CD4-positive, alpha-beta T cell (primary cell): Measurements from ENCODE around the gene SLC8A2. TPM values are rescaled to one million over a fixed set of nuclear protein-coding genes. Genes with fewer than 3 reads are reported as not detected.

Experiments
- ATAC-seq: fragments of 200-7000 bp; cut with Tn5 transposase; one replicate; pipeline ENCODE4 v1.10.0; 2022; ENCODE audit warnings: mild to moderate bottlenecking; ENCODE audit not compliant: poor library complexity
- CTCF ChIA-PET: fragments of 350-600 bp; sonication (Branson Sonifier 250); formaldehyde crosslinking; loops from one replicate; lab custom pipeline; 2021; ENCODE audit warnings: antibody characterized with exemption, inconsistent platforms; lab: Charles Lee
- POLR2A ChIA-PET: fragments of 350-600 bp; sonication (Branson Sonifier 250); formaldehyde crosslinking; loops from one replicate; lab custom pipeline; 2021; ENCODE audit warnings: antibody characterized with exemption, inconsistent platforms; lab: Charles Lee
- DNase-seq, 14 experiments: peaks; one replicate each; pipeline ENCODE4 v3.0.0-alpha.2; 2013 to 2020; ENCODE audit warnings: mixed read lengths in 2 of 14
- H3K27ac ChIP-seq, 2 donors: one replicate each; pipeline versions ENCODE4 v1.5.1 to v1.7.0; 2013; ENCODE audit warnings: low read length in 2 of 2, low read depth in 1 of 2, mild to moderate bottlenecking in 1 of 2
- H3K27me3 ChIP-seq, 2 experiments: 1 replicate in 1 of 2; 2 replicates in 1 of 2; pipeline versions ENCODE4 v1.6.1 to v1.7.0; 2013; ENCODE audit warnings: low read length in 2 of 2, control low read depth in 1 of 2, mild to moderate bottlenecking in 1 of 2, moderate library complexity in 1 of 2; ENCODE audit not compliant: insufficient read depth in 2 of 2, control insufficient read depth in 1 of 2
- H3K36me3 ChIP-seq: one replicate; pipeline ENCODE4 v1.6.1; 2013; ENCODE audit warnings: low read length, control low read depth; ENCODE audit not compliant: insufficient read depth
- H3K4me1 ChIP-seq: one replicate; pipeline ENCODE4 v1.6.1; 2013; ENCODE audit warnings: low read length, control low read depth; ENCODE audit not compliant: insufficient read depth
- H3K4me3 ChIP-seq: one replicate; pipeline ENCODE4 v1.5.1; 2013; ENCODE audit warnings: mild to moderate bottlenecking, low read length, moderate library complexity
- H3K9me3 ChIP-seq, 2 experiments: 1 replicate in 1 of 2; 2 replicates in 1 of 2; pipeline versions ENCODE4 v1.6.1 to v1.7.0; 2013; ENCODE audit warnings: low read length in 2 of 2, mild to moderate bottlenecking in 2 of 2, control low read depth in 1 of 2, moderate library complexity in 1 of 2; ENCODE audit not compliant: control insufficient read depth in 1 of 2, insufficient read depth in 1 of 2
- H3K27ac Mint-ChIP-seq: one replicate; pipeline ENCODE4 v1.8.0; 2020; ENCODE audit warnings: mixed read lengths
- H3K27me3 Mint-ChIP-seq: one replicate; pipeline ENCODE4 v1.8.0; 2021; ENCODE audit warnings: mixed read lengths
- H3K36me3 Mint-ChIP-seq: one replicate; pipeline ENCODE4 v1.8.0; 2021; ENCODE audit warnings: low read depth, mixed read lengths
- H3K4me1 Mint-ChIP-seq: one replicate; pipeline ENCODE4 v1.8.0; 2021; ENCODE audit warnings: low read depth, mixed read lengths
- H3K4me3 Mint-ChIP-seq: one replicate; pipeline ENCODE4 v1.8.0; 2020; ENCODE audit warnings: mild to moderate bottlenecking, mixed read lengths
- H3K9me3 Mint-ChIP-seq: one replicate; pipeline ENCODE4 v1.8.0; 2020; ENCODE audit warnings: mixed read lengths
- CTCF ChIP-seq: fragments of 200-600 bp; IDR thresholded peaks from one replicate; pipeline ENCODE4 v1.8.0; 2022; ENCODE audit warnings: antibody characterized with exemption, mild to moderate bottlenecking
- intact Hi-C, 2 experiments: fragments of 100-400 bp; cut with DNase I in 1 of 2; cut with micrococcal nuclease in 1 of 2; formaldehyde crosslinking; loops; one replicate each; pipeline versions ENCODE4 v1.15.1 to v1.9.0; 2023 to 2025; cut with DNase I, micrococcal nuclease
- total RNA-seq, 174 experiments: library from RNA in 2 of 174; stranded (reverse) in 2 of 174; gene quantifications; one replicate each; pipeline ENCODE4 v1.2.3 and lab custom pipeline; 2021 to 2026

The SLC8A2 gene
- total RNA-seq, 2 experiments from 2014 or later = not detected

GRCh38 chr19:47408156-47408938 is 63.3 kb downstream of the SLC8A2 start:
- ATAC-seq (no peak), DNase-seq (no peak)
- ChIA-PET POLR2A (no interaction called here), CTCF (no interaction called here)
- intact Hi-C loops = no loop called here
- no peaks in the 10 kb centered on the region for H3K36me3 ChIP-seq
- H3K36me3 Mint-ChIP-seq = no peaks in the 10 kb centered on the region
- no peak for TF ChIP-seq CTCF
- H3K27me3 ChIP-seq = peaks cover 21 to 33% of the 10 kb centered on the region in 2 experiments
- H3K4me3 ChIP-seq = no peak overlapping the region
- no peak overlapping the region for H3K27ac Mint-ChIP-seq
- H3K9me3 ChIP-seq = peaks cover 0 to 15% of the 10 kb centered on the region in 2 experiments
- no peak overlapping the region for H3K27ac ChIP-seq
- H3K4me3 Mint-ChIP-seq = no peak overlapping the region
- no peaks in the 10 kb centered on the region for H3K4me1 ChIP-seq
- H3K9me3 Mint-ChIP-seq = no peaks in the 10 kb centered on the region
- H3K4me1 Mint-ChIP-seq = no peaks in the 10 kb centered on the region
- peaks cover 60% of the 10 kb centered on the region for H3K27me3 Mint-ChIP-seq

GRCh38 chr19:47407417-47407774 is 64.3 kb downstream of the SLC8A2 start:
- Histone ChIP-seq H3K36me3 (no peaks in the 10 kb centered on the region), H3K4me3 (no peak overlapping the region), H3K27me3 (peaks cover 21 to 34% of the 10 kb centered on the region in 2 experiments), H3K4me1 (no peaks in the 10 kb centered on the region), H3K27ac (no peak overlapping the region), H3K9me3 (peaks cover 0 to 18% of the 10 kb centered on the region in 2 experiments)
- H3K36me3 Mint-ChIP-seq = no peaks in the 10 kb centered on the region
- TF ChIP-seq CTCF = no peak
- no peak overlapping the region for H3K27ac Mint-ChIP-seq
- ATAC-seq (no peak), DNase-seq (no peak)
- H3K27me3 Mint-ChIP-seq = peaks cover 57% of the 10 kb centered on the region
- ChIA-PET CTCF (no interaction called here), POLR2A (no interaction called here)
- H3K9me3 Mint-ChIP-seq = no peaks in the 10 kb centered on the region
- no peak overlapping the region for H3K4me3 Mint-ChIP-seq
- H3K4me1 Mint-ChIP-seq = no peaks in the 10 kb centered on the region
- intact Hi-C loops = no loop called here

GRCh38 chr19:47406711-47407416 is 64.8 kb downstream of the SLC8A2 start:
- POLR2A ChIA-PET = no interaction called here
- Mint-ChIP-seq H3K9me3 (no peaks in the 10 kb centered on the region), H3K4me3 (no peak overlapping the region), H3K27me3 (peaks cover 57% of the 10 kb centered on the region), H3K36me3 (no peaks in the 10 kb centered on the region), H3K27ac (no peak overlapping the region), H3K4me1 (no peaks in the 10 kb centered on the region)
- CTCF ChIA-PET = no interaction called here
- intact Hi-C loops = no loop called here
- no peak for TF ChIP-seq CTCF
- Histone ChIP-seq H3K36me3 (no peaks in the 10 kb centered on the region), H3K27me3 (peaks cover 21 to 34% of the 10 kb centered on the region in 2 experiments), H3K4me1 (no peaks in the 10 kb centered on the region), H3K4me3 (no peak overlapping the region), H3K9me3 (peaks cover 0 to 18% of the 10 kb centered on the region in 2 experiments), H3K27ac (no peak overlapping the region)
- DNase-seq = peak in 2 of 14 experiments; percentile 31 to 37
- ATAC-seq = no peak
